Uterus (tissue), 2 donors: ENCODE measurements around the gene SLC6A17.

ENCODE experiments used
- CTCF ChIP-seq, 4 experiments: fragments of 200-600 bp in 2 of 4; fragments of 450-650 bp in 2 of 4; sonication (generic) in 2 of 4; IDR thresholded peaks; one replicate each; pipeline ENCODE4 v1.5.1; 2016 to 2019; ENCODE audit warnings: antibody characterized with exemption in 4 of 4, mild to moderate bottlenecking in 2 of 4, moderate library complexity in 1 of 4
- POLR2A ChIP-seq, 2 donors: fragments of 450-650 bp; IDR thresholded peaks; one replicate each; pipeline ENCODE4 v1.6.1; 2016; ENCODE audit warnings: antibody characterized with exemption in 2 of 2, mild to moderate bottlenecking in 1 of 2, moderate library complexity in 1 of 2

DNA sequence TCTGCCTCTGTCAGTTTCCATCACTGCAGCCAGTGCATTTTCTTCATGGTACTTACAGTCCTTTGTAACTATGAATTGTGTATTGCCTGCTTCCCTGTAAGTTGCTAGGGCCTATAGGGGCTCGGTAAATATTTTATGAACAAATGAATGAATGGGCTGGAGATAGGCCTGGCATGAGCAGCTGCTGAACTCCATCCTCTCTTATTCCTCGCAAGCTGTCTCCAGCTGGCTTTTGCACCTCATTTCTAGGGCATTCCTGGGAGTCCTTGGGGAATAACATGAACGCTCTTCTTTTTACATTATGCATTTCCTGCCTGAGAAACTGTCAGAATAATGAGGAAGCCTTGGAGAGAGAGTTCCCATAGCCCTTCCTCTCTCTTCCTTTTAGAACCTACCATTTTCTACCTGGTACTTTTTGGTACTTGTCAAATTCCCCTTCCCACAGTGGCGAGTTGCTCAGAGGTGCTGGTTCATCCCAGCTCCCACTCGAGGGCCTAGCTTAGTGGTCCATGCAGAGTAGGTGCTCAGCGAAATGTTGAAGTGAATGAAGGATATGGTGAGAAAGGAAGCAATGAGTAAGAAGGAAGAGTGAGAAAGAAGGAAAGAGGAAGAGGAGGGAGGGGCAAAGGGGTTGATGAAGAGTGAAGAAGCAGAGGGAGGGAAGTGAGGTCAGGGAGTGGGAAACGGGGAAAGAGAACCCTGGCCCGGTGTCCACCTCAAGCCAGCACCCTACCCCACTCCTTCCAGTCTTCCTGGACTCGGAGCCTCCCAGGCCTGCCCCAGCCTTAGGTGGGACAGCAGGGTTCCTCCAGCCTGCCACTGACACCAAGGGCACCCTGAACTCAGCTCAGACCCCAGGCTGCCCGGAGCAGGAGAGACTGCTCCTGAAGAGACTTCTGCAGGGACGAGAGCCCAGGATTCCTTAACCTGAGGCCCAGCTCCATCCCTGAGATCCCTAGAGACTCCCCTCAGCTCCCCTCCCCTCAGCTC, 89.4 kb downstream of the SLC6A17 start:
- TF ChIP-seq CTCF (IDR thresholded peaks at IDR 0.05) (no peak), POLR2A (IDR thresholded peaks at IDR 0.05) (no peak)
